ENCODE data around the gene GDPGP1. TPM values are rescaled to one million over a fixed set of nuclear protein-coding genes. Genes with fewer than 3 reads are reported as not detected.

GDPGP1 gene
- total RNA-seq (1 to 10 TPM; 6.7 to 8.6 TPM), polyA plus RNA-seq (1 to 10 TPM; 2.5 to 3.5 TPM)

GRCh38 chr15:90234096-90234988 is at the start of gene GDPGP1:
GDPGP1 (plus strand) TSS chr15:90234209; CDS start chr15:90240909, 6,700 bp downstream.
- 2% methylated on average over 49 of the region's 49 CpGs for WGBS
- peak within 1 kb of the TSS; percentile 62 to 89 (median 86) for H3K4me3 ChIP-seq (ENCODE audit: low read depth in 1 of 3, low read length in 3 of 3)
- TF ChIP-seq GABPA (IDR thresholded peaks at IDR 0.05 in 1 of 2, conservative IDR thresholded peaks at IDR 0.05 in 1 of 2) (no peak), ATF3 (IDR thresholded peaks at IDR 0.05) (no peak), SP1 (IDR thresholded peaks at IDR 0.05) (peak; percentile 18), HNF4A (conservative IDR thresholded peaks at IDR 0.05) (peak; percentile 56 to 72), HNF4G (IDR thresholded peaks at IDR 0.05) (peak; percentile 60), REST (IDR thresholded peaks at IDR 0.05) (peak; percentile 47), RXRA (IDR thresholded peaks at IDR 0.05) (peak; percentile 16 to 58), MAX (IDR thresholded peaks at IDR 0.05) (no peak), YY1 (IDR thresholded peaks at IDR 0.05) (peak; percentile 62), JUND (IDR thresholded peaks at IDR 0.05) (no peak), RAD21 (IDR thresholded peaks at IDR 0.05) (peak; percentile 7 to 19), TAF1 (conservative IDR thresholded peaks at IDR 0.05) (peak; percentile 18), NR2F2 (IDR thresholded peaks at IDR 0.05) (peak; percentile 62), CTCF (IDR thresholded peaks at IDR 0.05; ENCODE audit: low read depth, low read length, missing input control) (peak; percentile 7), FOXA2 (IDR thresholded peaks at IDR 0.05) (no peak), ZBTB33 (IDR thresholded peaks at IDR 0.05) (no peak)
- peak within 1 kb of the TSS; percentile 83 to 90 for H3K9ac ChIP-seq (ENCODE audit: low read depth in 1 of 2, low read length in 2 of 2)
- peak; percentile 96 for DNase-seq (ENCODE audit: low spot score)
- H3K9me3 ChIP-seq (ENCODE audit: control insufficient read depth in 4 of 4, low read length in 3 of 4): no peaks in the 10 kb centered on the region
- peaks cover 13 to 44% (median 33%) of the 10 kb centered on the region in 4 donors for H3K4me1 ChIP-seq (ENCODE audit: control insufficient read depth in 4 of 4, insufficient read depth in 4 of 4, low read length in 3 of 4)
- H3K36me3 ChIP-seq (ENCODE audit: control insufficient read depth in 4 of 4, insufficient read depth in 3 of 4, low read depth in 1 of 4, low read length in 3 of 4): peaks cover 7 to 15% (median 10%) of the 10 kb centered on the region in 4 donors
- peak within 1 kb of the TSS; percentile 96 to 97 for H3K27ac ChIP-seq (ENCODE audit: low read depth in 1 of 2, low read length in 2 of 2)
- no peaks in the 10 kb centered on the region for H3K27me3 ChIP-seq (ENCODE audit: control insufficient read depth in 4 of 4, insufficient read depth in 4 of 4, low read length in 3 of 4)
